Stimulated activated effector memory CD8-positive, alpha-beta T cell treated with anti-CD3 and anti-CD28 coated beads, Interleukin-12 subunit alpha, Interleukin-12 subunit beta, amount 100 ng/mL, for 72 hours (primary cell): ENCODE measurements around the gene LGALS12.
A peak's percentile ranks its signal among the peaks of the same experiment; 100 is the strongest.
"Not testable (repeated sequence)": the region's sequence is repeated elsewhere in the genome, so short reads cannot be mapped to it uniquely, and the experiment has no call there.

Experiments used
- ATAC-seq: fragments of 150-1000 bp; cut with Tn5 transposase; 2 replicates; pipeline ENCODE4 v1.10.0; 2021
- DNase-seq, 2 donors: peaks; one replicate each; pipeline ENCODE4 v3.0.0; 2021 to 2022; ENCODE audit warnings: low spot score in 2 of 2
- H3K27ac Mint-ChIP-seq: one replicate; pipeline ENCODE4 v1.8.0; 2022; ENCODE audit warnings: mild to moderate bottlenecking, mixed read lengths
- H3K36me3 Mint-ChIP-seq: one replicate; pipeline ENCODE4 v1.8.0; 2022; ENCODE audit warnings: mild to moderate bottlenecking, mixed read lengths
- H3K4me1 Mint-ChIP-seq: one replicate; pipeline ENCODE4 v1.8.0; 2022; ENCODE audit warnings: mixed read lengths
- H3K4me3 Mint-ChIP-seq: one replicate; pipeline ENCODE4 v1.8.0; 2022; ENCODE audit warnings: mild to moderate bottlenecking, mixed read lengths
- H3K9me3 Mint-ChIP-seq: one replicate; pipeline ENCODE4 v1.8.0; 2022; ENCODE audit warnings: mixed read lengths

Gene LGALS12

GRCh38 chr11:63516109-63516508 is 10.2 kb downstream of the LGALS12 start:
- no peaks in the 10 kb centered on the region for H3K9me3 Mint-ChIP-seq
- H3K4me3 Mint-ChIP-seq: no peak overlapping the region

GRCh38 chr11:63517156-63517555 is 11.3 kb downstream of the LGALS12 start:
- Mint-ChIP-seq H3K36me3 (no peaks in the 10 kb centered on the region), H3K4me1 (peaks cover 17% of the 10 kb centered on the region), H3K27ac (no peak overlapping the region), H3K9me3 (no peaks in the 10 kb centered on the region), H3K4me3 (no peak overlapping the region)
- no peak for DNase-seq
- no peak for ATAC-seq

More at GRCh38 chr11:63516109-63516508, 10.2 kb downstream of the LGALS12 start:
- ATAC-seq: no peak
- DNase-seq: no peak
- Mint-ChIP-seq H3K4me1 (peaks cover 17% of the 10 kb centered on the region), H3K27ac (peak overlapping the region; percentile 64), H3K36me3 (no peaks in the 10 kb centered on the region)

GRCh38 chr11:63518548-63518947 is 12.7 kb downstream of the LGALS12 start:
- peak; percentile 51 for ATAC-seq
- Mint-ChIP-seq H3K9me3 (no peaks in the 10 kb centered on the region), H3K4me1 (peaks cover 17% of the 10 kb centered on the region), H3K36me3 (no peaks in the 10 kb centered on the region), H3K4me3 (no peak overlapping the region), H3K27ac (peak overlapping the region; percentile 76)
- no peak for DNase-seq

GRCh38 chr11:63520606-63521170 is 14.8 kb downstream of the LGALS12 start:
- H3K4me1 Mint-ChIP-seq: peaks cover 17% of the 10 kb centered on the region
- DNase-seq (no peak), ATAC-seq (no peak)
- no peaks in the 10 kb centered on the region for H3K36me3 Mint-ChIP-seq
- no peak overlapping the region for H3K4me3 Mint-ChIP-seq
- no peaks in the 10 kb centered on the region for H3K9me3 Mint-ChIP-seq
- peak overlapping the region; percentile 12 for H3K27ac Mint-ChIP-seq

- no peak overlapping the region for H3K27ac Mint-ChIP-seq
- H3K9me3 Mint-ChIP-seq: no peaks in the 10 kb centered on the region
- no peak for DNase-seq
- no peak overlapping the region for H3K4me3 Mint-ChIP-seq
- ATAC-seq: no peak
- peaks cover 17% of the 10 kb centered on the region for H3K4me1 Mint-ChIP-seq
- H3K36me3 Mint-ChIP-seq: no peaks in the 10 kb centered on the region
These were observed 16.0 kb downstream of the LGALS12 start for GRCh38 chr11:63521896-63522295.

GRCh38 chr11:63523151-63523550 is 17.3 kb downstream of the LGALS12 start:
- H3K4me3 Mint-ChIP-seq: no peak overlapping the region
- ATAC-seq (no peak), DNase-seq (no peak)
- peaks cover 14% of the 10 kb centered on the region for H3K4me1 Mint-ChIP-seq
- H3K36me3 Mint-ChIP-seq: no peaks in the 10 kb centered on the region
- H3K9me3 Mint-ChIP-seq: no peaks in the 10 kb centered on the region
- H3K27ac Mint-ChIP-seq: no peak overlapping the region

- no peak overlapping the region for H3K27ac Mint-ChIP-seq
- peaks cover 30% of the 10 kb centered on the region for H3K4me1 Mint-ChIP-seq
- H3K4me3 Mint-ChIP-seq: no peak overlapping the region
- no peaks in the 10 kb centered on the region for H3K9me3 Mint-ChIP-seq
- ATAC-seq (no peak), DNase-seq (no peak)
- no peaks in the 10 kb centered on the region for H3K36me3 Mint-ChIP-seq
These were observed 21.8 kb downstream of the LGALS12 start for GRCh38 chr11:63527667-63528066.

- ATAC-seq, H3K4me3 Mint-ChIP-seq, DNase-seq, H3K9me3 Mint-ChIP-seq, H3K36me3 Mint-ChIP-seq, H3K27ac Mint-ChIP-seq: not testable (repeated sequence)
- peaks cover 34% of the 10 kb centered on the region for H3K4me1 Mint-ChIP-seq
These were observed 22.3 kb downstream of the LGALS12 start for GRCh38 chr11:63528156-63528555.

GRCh38 chr11:63528729-63529278 is 22.9 kb downstream of the LGALS12 start:
- H3K9me3 Mint-ChIP-seq, H3K36me3 Mint-ChIP-seq, ATAC-seq, DNase-seq, H3K4me3 Mint-ChIP-seq: not testable (repeated sequence)
- peaks cover 41% of the 10 kb centered on the region for H3K4me1 Mint-ChIP-seq
- peak overlapping the region; percentile 32 for H3K27ac Mint-ChIP-seq

GRCh38 chr11:63529373-63529772 is 23.5 kb downstream of the LGALS12 start:
- peaks cover 47% of the 10 kb centered on the region for H3K4me1 Mint-ChIP-seq
- not testable (repeated sequence) for DNase-seq, H3K36me3 Mint-ChIP-seq, ATAC-seq, H3K9me3 Mint-ChIP-seq, H3K4me3 Mint-ChIP-seq
- H3K27ac Mint-ChIP-seq: peak overlapping the region; percentile 32

GRCh38 chr11:63530021-63530420 is 24.1 kb downstream of the LGALS12 start:
- H3K4me1 Mint-ChIP-seq: peaks cover 51% of the 10 kb centered on the region
- H3K36me3 Mint-ChIP-seq: no peaks in the 10 kb centered on the region
- H3K9me3 Mint-ChIP-seq: no peaks in the 10 kb centered on the region
- H3K4me3 Mint-ChIP-seq: no peak overlapping the region
- ATAC-seq (no peak), DNase-seq (no peak)
- H3K27ac Mint-ChIP-seq: peak overlapping the region; percentile 32

- peaks cover 63% of the 10 kb centered on the region for H3K4me1 Mint-ChIP-seq
- peak overlapping the region; percentile 69 for H3K27ac Mint-ChIP-seq
- peak; percentile 89 for ATAC-seq
- H3K4me3 Mint-ChIP-seq: peak overlapping the region; percentile 22
- not testable (repeated sequence) for H3K9me3 Mint-ChIP-seq, H3K36me3 Mint-ChIP-seq
- DNase-seq: peak in 1 of 2 donors; percentile 60
These were observed 25.3 kb downstream of the LGALS12 start for GRCh38 chr11:63531074-63531792.

- ATAC-seq: no peak
- DNase-seq: no peak
- no peaks in the 10 kb centered on the region for H3K36me3 Mint-ChIP-seq
- H3K4me3 Mint-ChIP-seq: peak overlapping the region; percentile 22
- no peak overlapping the region for H3K27ac Mint-ChIP-seq
- no peaks in the 10 kb centered on the region for H3K9me3 Mint-ChIP-seq
- H3K4me1 Mint-ChIP-seq: peaks cover 72% of the 10 kb centered on the region
These were observed 26.2 kb downstream of the LGALS12 start for GRCh38 chr11:63532117-63532516.

GRCh38 chr11:63532799-63533475 is 27.1 kb downstream of the LGALS12 start:
- Mint-ChIP-seq H3K4me3 (no peak overlapping the region), H3K36me3 (no peaks in the 10 kb centered on the region), H3K4me1 (peaks cover 80% of the 10 kb centered on the region), H3K9me3 (no peaks in the 10 kb centered on the region), H3K27ac (peak overlapping the region; percentile 95)
- DNase-seq: no peak
- ATAC-seq: no peak

GRCh38 chr11:63534076-63534475 is 28.2 kb downstream of the LGALS12 start:
- peak overlapping the region; percentile 95 for H3K27ac Mint-ChIP-seq
- ATAC-seq (no peak), DNase-seq (no peak)
- H3K9me3 Mint-ChIP-seq: no peaks in the 10 kb centered on the region
- peaks cover 88% of the 10 kb centered on the region for H3K4me1 Mint-ChIP-seq
- peak overlapping the region; percentile 80 for H3K4me3 Mint-ChIP-seq
- no peaks in the 10 kb centered on the region for H3K36me3 Mint-ChIP-seq
